ENCODE measurements around the gene CMTR2.

DNA sequence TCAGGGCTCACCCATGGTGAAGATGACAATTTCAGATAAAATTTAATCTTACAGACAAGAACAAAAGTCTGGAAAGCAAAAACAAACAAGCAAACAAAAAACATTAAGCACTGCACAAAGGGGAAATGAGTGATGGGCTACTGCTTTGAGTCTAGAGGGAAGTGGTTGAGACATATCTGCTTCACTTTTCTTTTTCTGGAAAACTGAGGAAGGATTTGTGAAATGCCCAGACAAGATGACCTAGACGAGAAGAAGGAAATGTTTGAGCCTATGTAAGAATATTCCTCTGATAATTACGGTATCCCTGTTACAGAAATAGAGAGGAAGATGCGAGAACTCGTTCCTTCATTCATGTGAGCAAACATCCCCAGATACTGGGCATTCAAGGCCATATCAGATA, 47.2 kb downstream of the CMTR2 start:
- TF ChIP-seq POLR2AphosphoS5 (IDR thresholded peaks at IDR 0.05; ENCODE audit: low read depth, low read length) (no peak), JUND (IDR thresholded peaks at IDR 0.05) (no peak), YY1 (IDR thresholded peaks at IDR 0.05; ENCODE audit: extremely low read depth, insufficient replicate concordance, low read depth, low read length) (no peak)
- TF ChIP-seq, protein P1, sequence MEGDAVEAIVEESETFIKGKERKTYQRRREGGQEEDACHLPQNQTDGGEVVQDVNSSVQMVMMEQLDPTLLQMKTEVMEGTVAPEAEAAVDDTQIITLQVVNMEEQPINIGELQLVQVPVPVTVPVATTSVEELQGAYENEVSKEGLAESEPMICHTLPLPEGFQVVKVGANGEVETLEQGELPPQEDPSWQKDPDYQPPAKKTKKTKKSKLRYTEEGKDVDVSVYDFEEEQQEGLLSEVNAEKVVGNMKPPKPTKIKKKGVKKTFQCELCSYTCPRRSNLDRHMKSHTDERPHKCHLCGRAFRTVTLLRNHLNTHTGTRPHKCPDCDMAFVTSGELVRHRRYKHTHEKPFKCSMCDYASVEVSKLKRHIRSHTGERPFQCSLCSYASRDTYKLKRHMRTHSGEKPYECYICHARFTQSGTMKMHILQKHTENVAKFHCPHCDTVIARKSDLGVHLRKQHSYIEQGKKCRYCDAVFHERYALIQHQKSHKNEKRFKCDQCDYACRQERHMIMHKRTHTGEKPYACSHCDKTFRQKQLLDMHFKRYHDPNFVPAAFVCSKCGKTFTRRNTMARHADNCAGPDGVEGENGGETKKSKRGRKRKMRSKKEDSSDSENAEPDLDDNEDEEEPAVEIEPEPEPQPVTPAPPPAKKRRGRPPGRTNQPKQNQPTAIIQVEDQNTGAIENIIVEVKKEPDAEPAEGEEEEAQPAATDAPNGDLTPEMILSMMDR (IDR thresholded peaks at IDR 0.05 in 2 of 3, conservative IDR thresholded peaks at IDR 0.05 in 1 of 3; ENCODE audit: borderline replicate concordance in 1 of 3, insufficient read depth in 1 of 3, low read depth in 2 of 3, low read length in 2 of 3) = no peak

All from HCT116 (cell line).